Natural killer cell (primary cell): ENCODE results near the gene MACF1. TPM values are rescaled to one million over a fixed set of nuclear protein-coding genes. Genes with fewer than 3 reads are reported as not detected.
A peak's percentile ranks its signal among the peaks of the same experiment; 100 is the strongest.

ENCODE experiments used
- ATAC-seq, 3 donors: fragments of 150-1000 bp in 2 of 3; fragments of 200-7000 bp in 1 of 3; cut with Tn5 transposase; 1 replicate in 1 of 3; 2 replicates in 2 of 3; pipeline ENCODE4 v1.10.0; 2021; ENCODE audit warnings: mild to moderate bottlenecking in 2 of 3, moderate library complexity in 2 of 3
- DNase-seq, 2 donors: peaks; one replicate each; pipeline versions ENCODE4 v3.0.0 to v3.0.0-alpha.2; 2013 to 2021; ENCODE audit warnings: mixed read lengths in 1 of 2
- H3K27ac ChIP-seq: one replicate; pipeline ENCODE4 v1.5.1; 2013; ENCODE audit warnings: mild to moderate bottlenecking, low read length
- H3K27me3 ChIP-seq: one replicate; pipeline ENCODE4 v1.6.1; 2013; ENCODE audit warnings: low read length; ENCODE audit not compliant: control insufficient read depth, insufficient read depth
- H3K36me3 ChIP-seq: one replicate; pipeline ENCODE4 v1.6.1; 2013; ENCODE audit warnings: low read length; ENCODE audit not compliant: control insufficient read depth, insufficient read depth
- H3K4me1 ChIP-seq: one replicate; pipeline ENCODE4 v1.6.1; 2013; ENCODE audit warnings: low read length; ENCODE audit not compliant: control insufficient read depth, insufficient read depth
- H3K4me3 ChIP-seq: one replicate; pipeline ENCODE4 v1.5.1; 2013; ENCODE audit warnings: low read length
- H3K9me3 ChIP-seq: one replicate; pipeline ENCODE4 v1.6.1; 2013; ENCODE audit warnings: low read length; ENCODE audit not compliant: control insufficient read depth, insufficient read depth
- H3K27ac Mint-ChIP-seq, 2 donors: one replicate each; pipeline ENCODE4 v1.8.0; 2022; ENCODE audit warnings: mild to moderate bottlenecking in 2 of 2, mixed read lengths in 2 of 2, moderate library complexity in 1 of 2
- H3K27me3 Mint-ChIP-seq, 2 donors: one replicate each; pipeline ENCODE4 v1.8.0; 2022; ENCODE audit warnings: low read depth in 2 of 2, mixed read lengths in 2 of 2
- H3K36me3 Mint-ChIP-seq: one replicate; pipeline ENCODE4 v1.8.0; 2022; ENCODE audit warnings: mixed read lengths
- H3K4me1 Mint-ChIP-seq, 2 donors: one replicate each; pipeline ENCODE4 v1.8.0; 2022; ENCODE audit warnings: mixed read lengths in 2 of 2
- H3K4me3 Mint-ChIP-seq: one replicate; pipeline ENCODE4 v1.8.0; 2022; ENCODE audit warnings: mild to moderate bottlenecking, moderate library complexity, mixed read lengths
- H3K9me3 Mint-ChIP-seq, 2 donors: one replicate each; pipeline ENCODE4 v1.8.0; 2022; ENCODE audit warnings: mixed read lengths in 2 of 2
- WGBS: methylation state at CpG from one replicate; pipeline ENCODE4 v1.1.7; 2013; ENCODE audit warnings: missing lambda C conversion rate; ENCODE audit not compliant: insufficient coverage; 5-methylcytosine and 5-hydroxymethylcytosine counted together
- intact Hi-C: fragments of 100-400 bp; cut with micrococcal nuclease; formaldehyde crosslinking; loops from one replicate; pipeline ENCODE4 v1.14.2; 2022
- total RNA-seq, 4 donors: library from RNA; stranded (reverse); fragments of 120-200 nt in 1 of 4; gene quantifications; one replicate each; pipeline versions ENCODE4 v1.2.3 to v1.2.4, GENCODE V29; 2013 to 2022
- TF ChIP-seq, protein P1 (sequence below): fragments of 200-600 bp; IDR thresholded peaks from one replicate; pipeline ENCODE4 v1.8.0; 2022; ENCODE audit warnings: antibody characterized with exemption

Gene MACF1
- total RNA-seq, 3 donors from 2014 or later (not counting 1 experiment from before 2014, with no cell fraction given): 752 to 811 (median 752) TPM

DNA sequence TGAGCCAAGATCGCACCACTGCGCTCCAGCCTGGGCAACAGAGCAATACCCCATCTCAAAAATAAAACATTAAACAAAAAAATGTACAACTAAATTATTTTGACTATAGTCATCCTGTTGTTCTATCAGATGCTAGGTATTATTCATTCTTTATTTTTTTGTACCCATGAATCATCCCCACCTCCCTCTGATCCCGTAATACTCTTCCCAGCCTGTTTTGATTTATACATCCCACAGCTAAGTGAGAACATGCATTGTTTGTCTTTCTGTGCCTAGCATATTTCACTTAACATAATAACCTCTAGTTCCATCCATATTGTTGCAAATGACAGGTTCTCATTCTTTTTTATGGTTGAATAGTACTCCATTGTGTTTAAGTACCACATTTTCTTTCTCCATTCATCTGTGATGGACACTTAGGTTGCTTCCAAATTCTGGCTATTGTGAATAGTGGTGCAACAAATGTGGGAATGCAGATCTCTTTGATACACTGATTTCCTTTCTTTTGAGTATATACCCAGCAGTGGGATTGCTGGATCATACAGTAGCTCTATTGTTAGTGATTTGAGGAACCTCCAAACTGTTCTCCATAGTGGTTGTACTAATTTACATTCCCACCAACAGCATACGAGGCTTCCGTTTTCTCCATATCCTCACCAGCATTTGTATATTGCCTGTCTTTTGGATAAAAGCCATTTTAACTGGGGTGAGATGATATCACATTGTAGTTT, 84.4 kb downstream of the MACF1 start:
- DNase-seq (no peak), ATAC-seq (no peak)
- Mint-ChIP-seq H3K27ac (no peak overlapping the region), H3K36me3 (peaks cover 42% of the 10 kb centered on the region), H3K4me3 (no peak overlapping the region), H3K9me3 (no peaks in the 10 kb centered on the region), H3K4me1 (peaks cover 0 to 11% of the 10 kb centered on the region in 2 donors), H3K27me3 (no peaks in the 10 kb centered on the region)
- H3K4me3 ChIP-seq: no peak overlapping the region
- H3K9me3 ChIP-seq: no peaks in the 10 kb centered on the region
- H3K4me1 ChIP-seq: no peaks in the 10 kb centered on the region
- TF ChIP-seq, protein P1, sequence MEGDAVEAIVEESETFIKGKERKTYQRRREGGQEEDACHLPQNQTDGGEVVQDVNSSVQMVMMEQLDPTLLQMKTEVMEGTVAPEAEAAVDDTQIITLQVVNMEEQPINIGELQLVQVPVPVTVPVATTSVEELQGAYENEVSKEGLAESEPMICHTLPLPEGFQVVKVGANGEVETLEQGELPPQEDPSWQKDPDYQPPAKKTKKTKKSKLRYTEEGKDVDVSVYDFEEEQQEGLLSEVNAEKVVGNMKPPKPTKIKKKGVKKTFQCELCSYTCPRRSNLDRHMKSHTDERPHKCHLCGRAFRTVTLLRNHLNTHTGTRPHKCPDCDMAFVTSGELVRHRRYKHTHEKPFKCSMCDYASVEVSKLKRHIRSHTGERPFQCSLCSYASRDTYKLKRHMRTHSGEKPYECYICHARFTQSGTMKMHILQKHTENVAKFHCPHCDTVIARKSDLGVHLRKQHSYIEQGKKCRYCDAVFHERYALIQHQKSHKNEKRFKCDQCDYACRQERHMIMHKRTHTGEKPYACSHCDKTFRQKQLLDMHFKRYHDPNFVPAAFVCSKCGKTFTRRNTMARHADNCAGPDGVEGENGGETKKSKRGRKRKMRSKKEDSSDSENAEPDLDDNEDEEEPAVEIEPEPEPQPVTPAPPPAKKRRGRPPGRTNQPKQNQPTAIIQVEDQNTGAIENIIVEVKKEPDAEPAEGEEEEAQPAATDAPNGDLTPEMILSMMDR: no peak
- 100% methylated on average over 3 of the region's 5 CpGs for WGBS
- H3K36me3 ChIP-seq: peaks cover 79% of the 10 kb centered on the region
- no peaks in the 10 kb centered on the region for H3K27me3 ChIP-seq
- no peak overlapping the region for H3K27ac ChIP-seq
- intact Hi-C loops: no loop called here

DNA sequence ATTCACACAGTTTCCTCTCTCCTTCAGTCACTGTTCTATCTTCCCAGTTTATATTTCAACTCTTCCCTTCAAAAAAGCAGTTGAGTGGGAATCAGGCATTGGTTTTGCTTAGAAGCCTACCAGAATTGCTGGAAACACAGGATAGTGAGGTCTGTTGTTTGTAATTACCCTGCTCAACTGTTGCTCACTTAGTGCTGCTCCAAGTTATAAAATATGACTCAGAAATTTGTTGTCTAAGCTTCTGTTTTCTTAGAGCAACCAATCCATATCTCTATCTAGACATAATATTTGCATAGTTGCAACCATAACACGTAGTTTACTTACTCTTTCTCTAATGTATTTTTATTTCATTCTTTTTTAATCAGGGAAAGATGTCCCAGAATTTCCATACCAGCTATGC, 87.9 kb downstream of the MACF1 start:
- ATAC-seq (no peak), DNase-seq (no peak)
- TF ChIP-seq, protein P1: no peak
- no CpG with 5 or more reads among the region's 1 CpG for WGBS
- H3K4me1 ChIP-seq: no peaks in the 10 kb centered on the region
- no peaks in the 10 kb centered on the region for H3K9me3 Mint-ChIP-seq
- H3K4me3 Mint-ChIP-seq: no peak overlapping the region
- no peaks in the 10 kb centered on the region for H3K27me3 ChIP-seq
- H3K27ac Mint-ChIP-seq: peak overlapping the region; percentile 29 to 42
- no peaks in the 10 kb centered on the region for H3K9me3 ChIP-seq
- intact Hi-C loops: no loop called here
- peaks cover 11 to 20% of the 10 kb centered on the region in 2 donors for H3K4me1 Mint-ChIP-seq
- no peaks in the 10 kb centered on the region for H3K27me3 Mint-ChIP-seq
- peaks cover 75% of the 10 kb centered on the region for H3K36me3 ChIP-seq
- H3K36me3 Mint-ChIP-seq: peaks cover 50% of the 10 kb centered on the region
- H3K4me3 ChIP-seq: no peak overlapping the region
- H3K27ac ChIP-seq: no peak overlapping the region

DNA sequence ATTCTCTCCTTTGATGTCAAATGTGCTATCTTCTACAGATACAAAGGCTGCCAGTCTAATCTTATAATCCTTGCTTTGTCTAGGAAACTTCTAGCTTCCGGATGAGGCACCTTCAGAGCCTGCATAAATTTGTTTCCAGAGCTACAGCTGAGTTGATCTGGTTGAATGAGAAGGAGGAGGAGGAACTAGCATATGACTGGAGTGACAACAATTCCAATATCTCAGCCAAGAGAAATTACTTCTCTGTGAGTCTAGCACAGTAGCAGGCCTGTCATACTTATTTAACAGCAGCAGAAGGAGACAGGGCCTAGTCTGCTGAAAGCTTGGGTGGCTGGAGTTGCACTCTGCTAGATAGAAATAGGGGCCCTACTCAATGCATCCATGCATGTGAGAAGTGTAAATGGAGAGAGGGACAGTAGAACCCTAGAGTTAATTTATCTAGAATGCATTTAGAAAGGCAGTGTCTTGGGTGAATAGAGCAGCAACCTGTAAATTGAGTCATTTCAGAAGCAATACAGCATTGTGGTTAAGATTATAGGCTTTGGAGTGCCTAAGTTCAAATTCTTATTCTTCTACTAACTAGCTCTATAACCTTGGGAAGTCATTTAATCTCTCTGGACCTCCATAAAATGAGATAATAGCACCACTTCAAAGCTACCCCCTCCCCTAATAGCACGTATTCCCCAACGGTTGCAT, 89.0 kb downstream of the MACF1 start:
- DNase-seq: no peak
- no peak overlapping the region for H3K4me3 ChIP-seq
- no peak for ATAC-seq
- TF ChIP-seq, protein P1: no peak
- no peak overlapping the region for H3K27ac ChIP-seq
- no peaks in the 10 kb centered on the region for H3K9me3 ChIP-seq
- intact Hi-C loops: no loop called here
- no peaks in the 10 kb centered on the region for H3K27me3 ChIP-seq
- Mint-ChIP-seq H3K27ac (peak overlapping the region; percentile 42 to 69), H3K27me3 (no peaks in the 10 kb centered on the region), H3K4me1 (peaks cover 11 to 20% of the 10 kb centered on the region in 2 donors), H3K4me3 (no peak overlapping the region), H3K36me3 (peaks cover 50% of the 10 kb centered on the region), H3K9me3 (no peaks in the 10 kb centered on the region)
- 87% methylated on average over 3 of the region's 3 CpGs for WGBS
- no peaks in the 10 kb centered on the region for H3K4me1 ChIP-seq
- H3K36me3 ChIP-seq: peaks cover 78% of the 10 kb centered on the region
